Thymus (tissue), 11 donors: ENCODE measurements around the gene SORL1. TPM values are rescaled to one million over a fixed set of nuclear protein-coding genes. Genes with fewer than 3 reads are reported as not detected.
"Not testable (repeated sequence)": the region's sequence is repeated elsewhere in the genome, so short reads cannot be mapped to it uniquely, and the experiment has no call there.

ENCODE experiments used
- DNase-seq, 9 donors: peaks; one replicate each; pipeline ENCODE4 v3.0.0-alpha.2; 2013; ENCODE audit warnings: low spot score in 9 of 9, low read depth in 6 of 9, missing footprints in 1 of 9
- H3K27ac ChIP-seq, 2 donors: one replicate each; pipeline ENCODE4 v1.5.1; 2013; ENCODE audit warnings: control low read depth in 1 of 2, low read depth in 1 of 2, low read length in 1 of 2, mild to moderate bottlenecking in 1 of 2, moderate library complexity in 1 of 2
- H3K27me3 ChIP-seq, 2 donors: one replicate each; pipeline ENCODE4 v1.5.1; 2013; ENCODE audit warnings: low read length in 1 of 2; ENCODE audit not compliant: control insufficient read depth in 2 of 2, insufficient read depth in 1 of 2
- H3K36me3 ChIP-seq, 2 donors: one replicate each; pipeline ENCODE4 v1.5.1; 2013; ENCODE audit warnings: low read length in 1 of 2, mild to moderate bottlenecking in 1 of 2, moderate library complexity in 1 of 2; ENCODE audit not compliant: control insufficient read depth in 2 of 2, insufficient read depth in 2 of 2
- H3K4me1 ChIP-seq, 2 donors: one replicate each; pipeline ENCODE4 v1.5.1; 2013; ENCODE audit warnings: low read length in 2 of 2; ENCODE audit not compliant: control insufficient read depth in 2 of 2, insufficient read depth in 2 of 2
- H3K4me3 ChIP-seq, 2 donors: one replicate each; pipeline ENCODE4 v1.5.1; 2013; ENCODE audit warnings: low read length in 2 of 2, control low read depth in 1 of 2, mild to moderate bottlenecking in 1 of 2
- H3K9me3 ChIP-seq, 2 donors: one replicate each; pipeline ENCODE4 v1.5.1; 2013; ENCODE audit warnings: low read length in 1 of 2, mild to moderate bottlenecking in 1 of 2; ENCODE audit not compliant: control insufficient read depth in 2 of 2, insufficient read depth in 1 of 2
- whole genome bisulfite sequencing: extraction: QIAGEN DNeasy Blood & Tissue Kit; methylation state at CpG from one replicate; pipeline ENCODE4 v1.1.7; 2013; 5-methylcytosine and 5-hydroxymethylcytosine counted together
- polyA plus RNA-seq: library from polyadenylated mRNA; stranded (reverse); fragments of 200-250 nt; gene quantifications from one replicate; pipeline ENCODE4 v1.2.3, GENCODE V29; 2013
- total RNA-seq: library from RNA; stranded (reverse); fragments of 120-200 nt; gene quantifications from one replicate; pipeline ENCODE4 v1.2.4, GENCODE V29; 2013
- donor health status: healthy.

SORL1 gene
- total and polyA plus RNA-seq, 2 donors: 7.4 to 23.8 TPM

- Histone ChIP-seq H3K27ac (no peak overlapping the region), H3K9me3 (no peaks in the 10 kb centered on the region), H3K4me1 (peaks cover 13 to 34% of the 10 kb centered on the region in 2 donors), H3K4me3 (no peak overlapping the region), H3K36me3 (peaks cover 10 to 23% of the 10 kb centered on the region in 2 donors), H3K27me3 (no peaks in the 10 kb centered on the region)
- WGBS: 97% methylated on average over 18 of the region's 18 CpGs
- no peak for DNase-seq
Observed at GRCh38 chr11:121478226-121478894, 26.2 kb downstream of the SORL1 start.

DNA sequence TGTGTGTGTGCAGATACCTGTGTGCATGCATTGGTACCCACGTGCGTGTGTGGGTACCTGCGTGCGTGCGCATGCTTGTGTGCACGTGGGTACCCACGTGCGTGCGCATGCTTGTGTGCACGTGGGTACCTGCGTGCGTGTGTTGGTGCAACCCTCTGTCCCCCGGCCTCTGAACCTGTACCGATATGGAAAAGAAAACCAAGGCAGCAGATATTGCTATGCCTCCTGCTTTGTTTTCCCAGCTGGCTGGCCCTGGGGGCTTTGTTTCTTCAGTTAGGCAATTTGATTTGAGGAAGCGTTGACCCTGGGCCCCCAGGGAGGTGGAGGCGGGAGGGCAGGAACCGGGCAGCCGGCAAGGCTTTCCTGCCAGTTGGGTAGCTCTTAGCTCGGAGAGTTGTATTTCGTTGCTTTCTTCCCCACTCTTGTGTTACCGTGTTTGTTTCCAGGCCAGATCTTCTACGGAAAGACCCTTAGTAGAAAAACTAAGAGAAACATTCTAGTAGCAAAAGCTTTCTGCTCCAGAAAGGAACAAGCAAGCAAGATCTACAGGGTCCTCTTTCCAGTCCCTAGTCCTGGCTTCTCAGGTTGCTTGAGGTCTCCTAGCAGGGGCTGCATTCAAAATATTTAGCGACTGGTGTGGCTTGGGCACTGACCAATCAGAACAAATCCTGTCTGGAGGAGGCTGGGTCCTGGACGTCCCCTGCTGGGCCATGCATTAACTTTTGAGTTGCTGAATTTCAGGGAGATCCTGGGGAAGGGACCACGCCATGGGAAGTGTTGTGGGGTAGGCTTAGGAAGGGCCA is 27.0 kb downstream of the SORL1 start:
- Histone ChIP-seq H3K4me1 (peaks cover 13 to 34% of the 10 kb centered on the region in 2 donors), H3K4me3 (no peak overlapping the region), H3K27ac (peak overlapping the region in 1 of 2 donors; percentile 18)

DNA sequence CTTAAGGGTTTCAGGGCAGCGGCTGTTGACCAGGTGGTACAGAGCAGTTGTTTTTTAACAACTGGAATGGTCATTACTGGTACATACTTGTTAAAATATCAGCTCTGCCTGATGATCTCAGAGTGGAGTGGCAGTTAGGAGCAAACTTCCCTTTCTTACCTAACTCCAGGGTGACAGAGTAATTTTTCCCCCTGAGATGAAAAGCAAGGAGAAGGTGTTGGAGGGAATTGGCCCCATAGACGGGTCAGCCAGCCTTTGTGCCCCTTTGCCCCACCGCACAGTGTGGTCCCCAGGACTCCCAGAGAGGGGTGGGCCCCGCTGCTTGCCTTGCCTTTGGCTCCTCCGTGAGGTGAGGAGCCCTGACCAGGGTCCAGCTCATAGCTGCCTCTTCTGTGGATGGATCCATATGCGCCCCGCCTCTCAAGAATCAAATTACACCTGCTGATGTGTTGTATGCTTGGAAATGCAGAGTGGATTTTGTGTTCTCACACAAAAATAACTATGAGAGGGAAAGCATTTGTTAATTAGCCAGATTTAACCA is 27.7 kb downstream of the SORL1 start:
- DNase-seq: no peak
- Histone ChIP-seq H3K36me3 (peaks cover 7 to 16% of the 10 kb centered on the region in 2 donors), H3K4me3 (no peak overlapping the region), H3K4me1 (peaks cover 13 to 34% of the 10 kb centered on the region in 2 donors), H3K27ac (no peak overlapping the region), H3K9me3 (no peaks in the 10 kb centered on the region), H3K27me3 (no peaks in the 10 kb centered on the region)
- 93% methylated on average over 7 of the region's 7 CpGs for WGBS

More for the DNA sequence above, 27.0 kb downstream of the SORL1 start:
- 77% methylated on average over 25 of the region's 25 CpGs for WGBS
- Histone ChIP-seq H3K9me3 (no peaks in the 10 kb centered on the region), H3K27me3 (no peaks in the 10 kb centered on the region), H3K36me3 (peaks cover 10 to 19% of the 10 kb centered on the region in 2 donors)
- no peak for DNase-seq

DNA sequence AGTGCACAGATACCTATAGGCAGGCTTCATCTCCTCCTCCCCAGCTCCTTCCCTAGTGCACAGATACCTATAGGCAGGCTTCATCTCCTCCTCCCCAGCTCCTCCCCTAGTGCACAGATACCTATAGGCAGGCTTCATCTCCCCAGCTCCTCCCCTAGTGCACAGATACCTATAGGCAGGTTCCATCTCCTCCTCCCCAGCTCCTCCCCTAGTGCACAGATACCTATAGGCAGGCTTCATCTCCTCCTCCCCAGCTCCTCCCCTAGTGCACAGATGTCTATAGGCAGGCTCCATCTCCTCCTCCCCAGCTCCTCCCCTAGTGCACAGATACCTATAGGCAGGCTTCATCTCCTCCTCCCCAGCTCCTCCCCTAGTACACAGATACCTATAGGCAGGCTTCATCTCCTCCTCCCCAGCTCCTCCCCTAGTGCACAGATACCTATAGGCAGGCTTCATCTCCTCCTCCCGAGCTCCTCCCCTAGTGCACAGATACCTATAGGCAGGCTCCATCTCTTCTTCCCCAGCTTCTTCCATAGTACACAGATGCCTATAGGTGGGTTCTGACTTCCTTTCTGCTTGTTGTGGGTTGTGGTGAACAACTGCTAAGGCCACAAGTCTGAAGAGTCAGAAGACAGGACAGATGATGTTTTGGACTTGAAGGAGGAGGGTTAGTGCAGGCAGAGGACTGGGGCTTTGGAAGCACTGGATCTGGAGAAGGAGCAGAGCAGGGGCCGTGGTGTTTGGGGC is 29.5 kb downstream of the SORL1 start:
- Histone ChIP-seq H3K36me3 (peaks cover 11 to 19% of the 10 kb centered on the region in 2 donors), H3K4me3 (peak overlapping the region in 1 of 2 donors; percentile 18), H3K4me1 (peaks cover 13 to 34% of the 10 kb centered on the region in 2 donors), H3K27ac (peak overlapping the region; percentile 84 to 93)
- H3K9me3 ChIP-seq, H3K27me3 ChIP-seq: not testable (repeated sequence)
- DNase-seq: peak; percentile 50 to 91 (median 66)
- WGBS: 7% methylated on average over 2 of the region's 2 CpGs

DNA sequence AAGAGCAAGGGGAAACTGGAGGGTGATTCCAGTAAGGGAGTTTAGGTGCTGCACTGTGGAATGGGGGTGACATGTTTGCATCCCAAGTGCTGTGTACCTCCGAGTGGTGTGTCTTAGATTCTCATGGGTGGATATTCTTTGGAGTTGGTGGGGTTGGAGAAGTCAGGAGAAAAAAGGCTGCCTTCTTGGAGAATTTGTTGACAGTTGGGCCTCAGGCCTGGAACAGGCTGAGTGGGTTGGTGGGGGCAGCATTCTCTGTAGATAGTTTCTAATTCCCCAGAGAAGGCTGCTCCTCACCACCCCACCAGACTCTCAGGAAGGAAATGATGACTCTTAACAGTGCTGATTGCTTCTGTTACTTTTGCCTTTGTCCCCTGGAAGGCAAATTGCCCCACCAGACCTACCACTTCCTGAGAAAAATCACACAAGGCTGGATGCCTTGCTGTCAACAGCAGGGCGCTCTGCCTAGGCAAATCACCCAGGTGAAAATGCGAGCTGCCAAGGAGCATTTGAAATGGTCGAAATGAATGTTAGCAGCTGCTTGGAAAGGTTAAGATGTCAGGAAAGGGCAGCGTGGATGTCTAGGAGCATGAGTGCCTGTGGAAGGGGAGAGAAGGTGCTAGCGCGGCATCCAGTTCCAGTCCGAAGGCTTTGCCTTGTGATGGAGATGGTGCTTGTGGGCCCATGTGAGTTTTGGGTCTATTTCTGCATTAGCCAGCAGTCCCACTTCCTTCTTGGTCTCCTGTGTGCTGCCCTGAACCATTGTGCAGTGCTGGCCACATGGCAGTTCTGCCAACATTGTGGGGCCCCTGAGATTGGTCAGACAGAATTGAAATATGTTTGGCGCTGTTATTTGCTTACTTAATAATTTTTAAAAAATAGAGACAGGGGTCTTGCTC is 30.4 kb downstream of the SORL1 start:
- DNase-seq: peak in 5 of 9 donors; percentile 40 to 76 (median 48)
- H3K27ac ChIP-seq: peak overlapping the region; percentile 84 to 93

GRCh38 chr11:121483805-121484480 is 31.8 kb downstream of the SORL1 start:
- no peak overlapping the region for H3K27ac ChIP-seq
- 88% methylated on average over 4 of the region's 4 CpGs for WGBS
- peaks cover 13 to 29% of the 10 kb centered on the region in 2 donors for H3K4me1 ChIP-seq

More for the DNA sequence above, 30.4 kb downstream of the SORL1 start:
- Histone ChIP-seq H3K9me3 (no peaks in the 10 kb centered on the region), H3K4me1 (peaks cover 13 to 34% of the 10 kb centered on the region in 2 donors), H3K27me3 (no peaks in the 10 kb centered on the region), H3K36me3 (peaks cover 11 to 25% of the 10 kb centered on the region in 2 donors), H3K4me3 (peak overlapping the region in 1 of 2 donors; percentile 18)
- WGBS: 45% methylated on average over 9 of the region's 9 CpGs

GRCh38 chr11:121485216-121485615 is 33.1 kb downstream of the SORL1 start:
- WGBS: 96% methylated on average over 7 of the region's 7 CpGs
- DNase-seq: no peak
- H3K4me3 ChIP-seq: no peak overlapping the region
- H3K9me3 ChIP-seq: no peaks in the 10 kb centered on the region
- H3K27me3 ChIP-seq: no peaks in the 10 kb centered on the region
- no peak overlapping the region for H3K27ac ChIP-seq
- peaks cover 4 to 38% of the 10 kb centered on the region in 2 donors for H3K36me3 ChIP-seq
- peaks cover 13 to 20% of the 10 kb centered on the region in 2 donors for H3K4me1 ChIP-seq

More at GRCh38 chr11:121483805-121484480, 31.8 kb downstream of the SORL1 start:
- peaks cover 4 to 28% of the 10 kb centered on the region in 2 donors for H3K36me3 ChIP-seq
- H3K4me3 ChIP-seq: no peak overlapping the region
- no peaks in the 10 kb centered on the region for H3K27me3 ChIP-seq
- no peak for DNase-seq
- no peaks in the 10 kb centered on the region for H3K9me3 ChIP-seq
